GM12878 (cell line): Measurements from ENCODE around the gene EVX2. TPM values are rescaled to one million over a fixed set of nuclear protein-coding genes. Genes with fewer than 3 reads are reported as not detected.

Source experiments
- ATAC-seq: fragments of 200-7000 bp; cut with Tn5 transposase; 3 replicates; pipeline ENCODE4 v1.9.1; 2020; ENCODE audit warnings: mild to moderate bottlenecking, moderate library complexity
- BruUV-seq: library from RNA; stranded (reverse); fragments of 400-500 nt; replicated peaks from 2 replicates; lab custom pipeline; 2021; lab: Mats Ljungman, UMichigan
- CTCF ChIA-PET: fragments of 300-600 bp; sonication (Branson Sonifier 250); formaldehyde crosslinking; extraction: SDS; loops from one replicate; lab custom pipeline; 2021; ENCODE audit warnings: inconsistent platforms; lab: Yijun Ruan, JAX
- POLR2A ChIA-PET: fragments of 350-600 bp; formaldehyde crosslinking; extraction: SDS; loops from one replicate; lab custom pipeline; 2021; ENCODE audit warnings: inconsistent platforms; lab: Charles Lee
- RAD21 ChIA-PET: fragments of 300-600 bp; sonication (Branson Sonifier 250); formaldehyde crosslinking; loops from one replicate; lab custom pipeline; 2023; ENCODE audit warnings: antibody characterized with exemption; ENCODE audit not compliant: unreplicated experiment; lab: Charles Lee
- SMC1A ChIA-PET: fragments of 300-600 bp; sonication (Branson Sonifier 250); formaldehyde crosslinking; loops from one replicate; lab custom pipeline; 2023; ENCODE audit not compliant: unreplicated experiment, uncharacterized antibody; lab: Charles Lee
- DNase-seq: peaks from one replicate; pipeline ENCODE4 v3.0.0-alpha.2; 2011; ENCODE audit warnings: low read depth, low spot score
- FAIRE-seq: peaks from 3 replicates; lab custom pipeline; 2011; peaks lifted over from hg19 to GRCh38; lab: Jason Lieb, UNC
- H2AFZ ChIP-seq: 2 replicates; pipeline ENCODE4 v1.6.0; 2011; ENCODE audit warnings: low read depth, low read length, control low read depth; ENCODE audit not compliant: control insufficient read depth
- H3K27ac ChIP-seq: 2 replicates; pipeline ENCODE4 v1.5.1; 2011; ENCODE audit warnings: control low read depth; ENCODE audit not compliant: control insufficient read depth, insufficient read depth
- H3K27me3 ChIP-seq, 2 experiments: replicated peaks in 1 of 2; 2 replicates each; pipeline versions ENCODE4 v1.6.0 to v1.6.1; 2011; ENCODE audit warnings: low read length in 1 of 2; ENCODE audit not compliant: control insufficient read depth in 2 of 2, insufficient read depth in 2 of 2
- H3K36me3 ChIP-seq, 2 experiments: 2 replicates each; pipeline ENCODE4 v1.5.1; 2011; ENCODE audit warnings: low read length in 1 of 2; ENCODE audit not compliant: control insufficient read depth in 2 of 2, insufficient read depth in 2 of 2
- H3K4me1 ChIP-seq: 2 replicates; pipeline ENCODE4 v1.6.1; 2011; ENCODE audit warnings: mild to moderate bottlenecking, low read length, moderate library complexity, mixed read lengths; ENCODE audit not compliant: control insufficient read depth, insufficient read depth
- H3K4me2 ChIP-seq: 2 replicates; pipeline ENCODE4 v1.6.0; 2011; ENCODE audit warnings: control low read depth; ENCODE audit not compliant: control insufficient read depth, insufficient read depth
- H3K4me3 ChIP-seq: fragments of 200-600 bp; sonication (generic); 2 replicates; pipeline ENCODE4 v1.5.1; 2016
- H3K79me2 ChIP-seq: 2 replicates; pipeline ENCODE4 v1.6.0; 2011; ENCODE audit warnings: low read length; ENCODE audit not compliant: control insufficient read depth, insufficient read depth
- H3K9ac ChIP-seq: 2 replicates; pipeline ENCODE4 v1.8.0; 2011; ENCODE audit warnings: low read length, control low read depth, mixed read lengths; ENCODE audit not compliant: control insufficient read depth, insufficient read depth
- H3K9me3 ChIP-seq: replicated peaks from 3 replicates; pipeline ENCODE4 v1.5.1; 2011; ENCODE audit warnings: mild to moderate bottlenecking, low read length; ENCODE audit not compliant: control insufficient read depth, insufficient read depth
- H4K20me1 ChIP-seq: 2 replicates; pipeline ENCODE4 v1.6.0; 2011; ENCODE audit not compliant: control insufficient read depth, insufficient read depth
- EZH2 ChIP-seq: IDR thresholded peaks from 2 replicates; pipeline ENCODE4 v1.6.1; 2012; ENCODE audit warnings: low read depth, mild to moderate bottlenecking, control low read depth, inconsistent platforms, low read length, borderline replicate concordance; ENCODE audit not compliant: control insufficient read depth
- IRF4 ChIP-seq: IDR thresholded peaks from 2 replicates; pipeline ENCODE4 v1.6.1; 2011; ENCODE audit warnings: low read depth, low read length
- LARP7 ChIP-seq: fragments of 450-650 bp; IDR thresholded peaks from 2 replicates; pipeline ENCODE4 v1.6.1; 2017; ENCODE audit warnings: mild to moderate bottlenecking
- MTA2 ChIP-seq: fragments of 450-650 bp; IDR thresholded peaks from 2 replicates; pipeline ENCODE4 v1.6.1; 2016; ENCODE audit warnings: low read depth, mild to moderate bottlenecking, moderate library complexity
- MXI1 ChIP-seq: fragments of 150-350 bp; IDR thresholded peaks from 2 replicates; pipeline ENCODE4 v1.6.1; 2011; ENCODE audit warnings: low read depth, mild to moderate bottlenecking, inconsistent platforms, low read length, improper control_type of control experiment
- RAD21 ChIP-seq: IDR thresholded peaks from 2 replicates; pipeline ENCODE4 v1.6.1; 2011; ENCODE audit warnings: mild to moderate bottlenecking, low read depth, low read length, moderate library complexity; ENCODE audit not compliant: insufficient read depth
- RAD51 ChIP-seq: fragments of 450-650 bp; IDR thresholded peaks from 2 replicates; pipeline ENCODE4 v1.6.1; 2016; ENCODE audit warnings: moderate library complexity, mild to moderate bottlenecking, inconsistent platforms
- RFX5 ChIP-seq: IDR thresholded peaks from 2 replicates; pipeline ENCODE4 v1.6.1; 2011; ENCODE audit warnings: low read depth, low read length, improper control_type of control experiment
- STAT1 ChIP-seq: fragments of 450-650 bp; conservative IDR thresholded peaks from 2 replicates; pipeline ENCODE4 v1.6.1; 2014; ENCODE audit warnings: antibody characterized with exemption, mild to moderate bottlenecking
- TCF7 ChIP-seq: IDR thresholded peaks from 2 replicates; pipeline ENCODE4 v1.6.1; 2014; ENCODE audit warnings: antibody characterized with exemption, borderline replicate concordance
- YY1 ChIP-seq: IDR thresholded peaks from 2 replicates; pipeline ENCODE4 v1.6.1; 2011; ENCODE audit warnings: low read depth, mild to moderate bottlenecking, low read length
- ZNF24 ChIP-seq: fragments of 450-650 bp; IDR thresholded peaks from 2 replicates; pipeline ENCODE4 v1.6.1; 2017; ENCODE audit warnings: antibody characterized with exemption, mild to moderate bottlenecking
- WGBS: methylation state at CpG from one replicate; pipeline ENCODE4 v1.1.6; 2016; ENCODE audit warnings: low lambda C conversion rate; ENCODE audit not compliant: insufficient replicate concordance, insufficient coverage; ENCODE audit errors: missing lambda C conversion rate; 5-methylcytosine and 5-hydroxymethylcytosine counted together
- in situ Hi-C: fragments of 300-500 bp; cut with MboI; formaldehyde crosslinking; loops from 9 replicates; pipeline ENCODE4 v1.14.3; 2018; ENCODE audit warnings: mixed read lengths
- intact Hi-C: fragments of 100-400 bp; cut with micrococcal nuclease; formaldehyde crosslinking; loops from one replicate; pipeline ENCODE4 v1.14.2; 2022; ENCODE audit not compliant: unreplicated experiment
- polyA plus RNA-seq, 11 experiments: library from polyadenylated mRNA; depleted of rRNA in 4 of 11; unstranded in 6 of 11; stranded (reverse) in 5 of 11; fragments of >200 nt; fragmentation: Nextera tagmentation in 4 of 11; fragmentation: Illumina TruSeq in 1 of 11; extraction: Ambion mirVana in 4 of 11; extraction: Trizol in 1 of 11; gene quantifications; 1 replicate in 1 of 11; 2 replicates in 10 of 11; pipeline versions ENCODE4 v1.2.1 to v1.2.3, GENCODE V29; 2011 to 2016; ENCODE audit warnings: inconsistent platforms in 2 of 11, missing spikeins in 2 of 11, low read depth in 1 of 11
- total RNA-seq, 4 experiments: library from RNA; depleted of rRNA in 3 of 4; stranded (reverse); fragments of >200 nt in 3 of 4; fragmentation: Illumina TruSeq in 1 of 4; extraction: Trizol in 1 of 4; gene quantifications; 2 replicates each; pipeline versions ENCODE4 v1.2.1 to v1.2.3, GENCODE V29; 2013 to 2021
- TF ChIP-seq, protein P1 (sequence below): fragments of 450-650 bp; IDR thresholded peaks from 2 replicates; pipeline ENCODE4 v1.6.1; 2018; ENCODE audit warnings: mild to moderate bottlenecking, low read depth, moderate library complexity; ENCODE audit not compliant: partially characterized antibody
- TF ChIP-seq, protein P2 (sequence below): fragments of 450-650 bp; IDR thresholded peaks from 2 replicates; pipeline ENCODE4 v1.6.1; 2017; ENCODE audit warnings: mild to moderate bottlenecking, moderate library complexity

Gene EVX2
- total and polyA plus RNA-seq, 10 of the 15 experiments (the other 5 are each of a cell fraction or from before 2014, with no cell fraction given), result not detected

DNA sequence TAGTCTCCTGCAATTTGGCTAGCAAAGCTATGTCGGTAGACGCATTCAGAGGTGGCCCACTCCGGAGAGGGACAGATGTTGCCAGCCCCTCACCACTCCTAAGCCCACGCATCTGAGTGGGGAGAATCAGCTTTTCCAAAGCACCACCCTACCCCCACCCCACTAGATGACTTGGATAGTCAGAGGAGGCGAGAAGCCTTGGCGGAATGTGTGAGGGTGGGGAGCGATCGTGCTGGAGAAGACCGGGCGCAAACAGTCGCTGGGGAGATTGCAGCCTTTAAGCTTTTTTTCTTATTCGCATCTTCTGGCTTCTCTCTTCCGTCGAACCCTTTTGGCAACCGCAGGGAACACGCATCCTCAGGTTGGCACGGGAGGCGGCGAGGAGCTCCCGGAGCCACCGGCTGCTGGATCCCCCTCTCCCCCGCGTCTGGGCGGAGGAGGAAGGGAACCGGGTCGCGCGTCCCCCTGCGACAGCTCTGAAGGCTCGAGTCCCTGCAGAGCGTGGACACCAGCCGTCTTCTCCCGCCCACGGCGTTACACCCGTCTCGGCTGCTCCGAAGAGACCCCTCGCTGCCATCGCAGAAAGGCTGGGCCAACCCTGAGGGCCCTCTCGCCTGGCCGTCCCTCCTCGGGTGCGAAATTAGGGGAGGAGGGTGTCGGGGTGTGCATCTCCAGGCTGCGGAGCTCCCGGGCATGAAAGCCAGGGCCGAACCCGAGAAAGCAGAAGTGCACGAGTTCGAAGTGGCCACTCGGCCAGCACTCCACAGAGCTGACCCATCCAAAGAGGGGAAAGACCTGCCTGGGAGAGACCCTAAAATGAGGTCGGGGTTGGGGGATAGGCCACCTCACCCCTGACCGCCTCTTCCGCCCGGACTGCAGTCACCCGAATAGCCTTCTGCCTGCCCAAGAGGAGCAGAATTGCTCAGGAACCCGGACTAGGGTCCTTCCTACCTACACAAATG is 12.2 kb downstream of the EVX2 start:
- 39% methylated on average over 53 of the region's 58 CpGs for WGBS
- Histone ChIP-seq H3K4me2 (no peak overlapping the region), H3K4me3 (no peak overlapping the region), H2AFZ (no peak overlapping the region), H3K9me3 (no peaks in the 10 kb centered on the region; the same call in 1 of the 3 replicates), H3K27me3 (peaks cover 17 to 46% of the 10 kb centered on the region in 2 experiments), H3K36me3 (no peaks in the 10 kb centered on the region), H3K27ac (no peak overlapping the region), H4K20me1 (no peaks in the 10 kb centered on the region), H3K9ac (no peak overlapping the region), H3K79me2 (no peaks in the 10 kb centered on the region), H3K4me1 (no peaks in the 10 kb centered on the region; the same call in 1 of the 2 replicates)
- ChIA-PET POLR2A (no interaction called here), RAD21 (no interaction called here), CTCF (no interaction called here), SMC1A (interaction anchor here (0.6 kb wide), 1 partner anchor 1083 kb away, joined by 3 read pairs; no protein-coding TSS in a partner anchor)
- FAIRE-seq (no peak), ATAC-seq (no peak), DNase-seq (no peak)
- TF ChIP-seq, protein P1, sequence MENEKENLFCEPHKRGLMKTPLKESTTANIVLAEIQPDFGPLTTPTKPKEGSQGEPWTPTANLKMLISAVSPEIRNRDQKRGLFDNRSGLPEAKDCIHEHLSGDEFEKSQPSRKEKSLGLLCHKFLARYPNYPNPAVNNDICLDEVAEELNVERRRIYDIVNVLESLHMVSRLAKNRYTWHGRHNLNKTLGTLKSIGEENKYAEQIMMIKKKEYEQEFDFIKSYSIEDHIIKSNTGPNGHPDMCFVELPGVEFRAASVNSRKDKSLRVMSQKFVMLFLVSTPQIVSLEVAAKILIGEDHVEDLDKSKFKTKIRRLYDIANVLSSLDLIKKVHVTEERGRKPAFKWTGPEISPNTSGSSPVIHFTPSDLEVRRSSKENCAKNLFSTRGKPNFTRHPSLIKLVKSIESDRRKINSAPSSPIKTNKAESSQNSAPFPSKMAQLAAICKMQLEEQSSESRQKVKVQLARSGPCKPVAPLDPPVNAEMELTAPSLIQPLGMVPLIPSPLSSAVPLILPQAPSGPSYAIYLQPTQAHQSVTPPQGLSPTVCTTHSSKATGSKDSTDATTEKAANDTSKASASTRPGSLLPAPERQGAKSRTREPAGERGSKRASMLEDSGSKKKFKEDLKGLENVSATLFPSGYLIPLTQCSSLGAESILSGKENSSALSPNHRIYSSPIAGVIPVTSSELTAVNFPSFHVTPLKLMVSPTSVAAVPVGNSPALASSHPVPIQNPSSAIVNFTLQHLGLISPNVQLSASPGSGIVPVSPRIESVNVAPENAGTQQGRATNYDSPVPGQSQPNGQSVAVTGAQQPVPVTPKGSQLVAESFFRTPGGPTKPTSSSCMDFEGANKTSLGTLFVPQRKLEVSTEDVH, result no peak
- no peak for TF ChIP-seq ZNF24
- no peak for TF ChIP-seq MTA2
- TF ChIP-seq, protein P2, sequence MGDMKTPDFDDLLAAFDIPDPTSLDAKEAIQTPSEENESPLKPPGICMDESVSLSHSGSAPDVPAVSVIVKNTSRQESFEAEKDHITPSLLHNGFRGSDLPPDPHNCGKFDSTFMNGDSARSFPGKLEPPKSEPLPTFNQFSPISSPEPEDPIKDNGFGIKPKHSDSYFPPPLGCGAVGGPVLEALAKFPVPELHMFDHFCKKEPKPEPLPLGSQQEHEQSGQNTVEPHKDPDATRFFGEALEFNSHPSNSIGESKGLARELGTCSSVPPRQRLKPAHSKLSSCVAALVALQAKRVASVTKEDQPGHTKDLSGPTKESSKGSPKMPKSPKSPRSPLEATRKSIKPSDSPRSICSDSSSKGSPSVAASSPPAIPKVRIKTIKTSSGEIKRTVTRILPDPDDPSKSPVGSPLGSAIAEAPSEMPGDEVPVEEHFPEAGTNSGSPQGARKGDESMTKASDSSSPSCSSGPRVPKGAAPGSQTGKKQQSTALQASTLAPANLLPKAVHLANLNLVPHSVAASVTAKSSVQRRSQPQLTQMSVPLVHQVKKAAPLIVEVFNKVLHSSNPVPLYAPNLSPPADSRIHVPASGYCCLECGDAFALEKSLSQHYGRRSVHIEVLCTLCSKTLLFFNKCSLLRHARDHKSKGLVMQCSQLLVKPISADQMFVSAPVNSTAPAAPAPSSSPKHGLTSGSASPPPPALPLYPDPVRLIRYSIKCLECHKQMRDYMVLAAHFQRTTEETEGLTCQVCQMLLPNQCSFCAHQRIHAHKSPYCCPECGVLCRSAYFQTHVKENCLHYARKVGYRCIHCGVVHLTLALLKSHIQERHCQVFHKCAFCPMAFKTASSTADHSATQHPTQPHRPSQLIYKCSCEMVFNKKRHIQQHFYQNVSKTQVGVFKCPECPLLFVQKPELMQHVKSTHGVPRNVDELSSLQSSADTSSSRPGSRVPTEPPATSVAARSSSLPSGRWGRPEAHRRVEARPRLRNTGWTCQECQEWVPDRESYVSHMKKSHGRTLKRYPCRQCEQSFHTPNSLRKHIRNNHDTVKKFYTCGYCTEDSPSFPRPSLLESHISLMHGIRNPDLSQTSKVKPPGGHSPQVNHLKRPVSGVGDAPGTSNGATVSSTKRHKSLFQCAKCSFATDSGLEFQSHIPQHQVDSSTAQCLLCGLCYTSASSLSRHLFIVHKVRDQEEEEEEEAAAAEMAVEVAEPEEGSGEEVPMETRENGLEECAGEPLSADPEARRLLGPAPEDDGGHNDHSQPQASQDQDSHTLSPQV, result no peak
- TF ChIP-seq MXI1, result no peak
- no peak for TF ChIP-seq RAD21
- TF ChIP-seq YY1, result no peak
- no peak for TF ChIP-seq RFX5
- no peak for TF ChIP-seq EZH2
- no peak for TF ChIP-seq STAT1
- TF ChIP-seq RAD51, result no peak
- TF ChIP-seq LARP7, result no peak
- TF ChIP-seq TCF7, result no peak
- no peak for TF ChIP-seq IRF4
- in situ Hi-C loops, result no loop called here
- BruUV-seq, result no TSS peak
- intact Hi-C loops, result no loop called here
